NK-92 (cell line): Measurements from ENCODE around the gene USP49.
"Not testable (repeated sequence)": the region's sequence is repeated elsewhere in the genome, so short reads cannot be mapped to it uniquely, and the experiment has no call there.

ENCODE experiments used
- DNase-seq: peaks from one replicate; lab custom pipeline; 2025; ENCODE audit not compliant: unreplicated experiment; lab: John Stamatoyannopoulos, UW

Gene USP49

GRCh38 chr6:41895300-41896233 lies at the start of gene USP49:
USP49 (minus strand) TSS chr6:41895375; CDS start chr6:41806983, 88,392 bp downstream.
- DNase-seq = peak; percentile 20

GRCh38 chr6:41943456-41943855 lies 48.3 kb upstream of the USP49 start:
- no peak for DNase-seq

- not testable (repeated sequence) for DNase-seq
Measured at GRCh38 chr6:41942882-41943281, 47.7 kb upstream of the USP49 start.

- DNase-seq = no peak
Measured at GRCh38 chr6:41942067-41942851, 47.1 kb upstream of the USP49 start.

- no peak for DNase-seq
Measured at GRCh38 chr6:41941280-41942066, 46.3 kb upstream of the USP49 start, which contains the start of gene CCND3. CCND3 (minus strand) TSS chr6:41941808; CDS start chr6:41941649, 159 bp downstream.

- DNase-seq = no peak
Measured at GRCh38 chr6:41940759-41941279, 45.6 kb upstream of the USP49 start.

GRCh38 chr6:41939848-41940758 lies 44.9 kb upstream of the USP49 start:
- DNase-seq = no peak

GRCh38 chr6:41939176-41939847 lies 44.1 kb upstream of the USP49 start:
- DNase-seq = no peak

GRCh38 chr6:41938590-41939175 lies 43.5 kb upstream of the USP49 start:
- DNase-seq = no peak

- DNase-seq = no peak
Measured at GRCh38 chr6:41937861-41938574, 42.8 kb upstream of the USP49 start.

GRCh38 chr6:41937472-41937860 lies 42.3 kb upstream of the USP49 start:
- no peak for DNase-seq

GRCh38 chr6:41936073-41936837 lies 41.1 kb upstream of the USP49 start:
- DNase-seq = no peak

- no peak for DNase-seq
Measured at GRCh38 chr6:41935685-41936072, 40.5 kb upstream of the USP49 start.

- no peak for DNase-seq
Measured at GRCh38 chr6:41935193-41935574, 40.0 kb upstream of the USP49 start.

- no peak for DNase-seq
Measured at GRCh38 chr6:41934278-41935192, 39.4 kb upstream of the USP49 start.

- no peak for DNase-seq
Measured at GRCh38 chr6:41932378-41932777, 37.2 kb upstream of the USP49 start.
